K562 (cell line): Measurements from ENCODE around the gene USHBP1. TPM values are rescaled to one million over a fixed set of nuclear protein-coding genes. Genes with fewer than 3 reads are reported as not detected.

Experiments
- BRD4 ChIP-seq: fragments of 200-600 bp; sonication (generic); IDR thresholded peaks from 2 replicates; pipeline ENCODE4 v1.6.1; 2017; ENCODE audit warnings: inconsistent platforms
- CREM ChIP-seq: IDR thresholded peaks from 2 replicates; pipeline ENCODE4 v1.6.1; 2014; ENCODE audit warnings: antibody characterized with exemption, low read depth
- ETV5 ChIP-seq: sonication (generic); formaldehyde crosslinking; IDR thresholded peaks from 2 replicates; pipeline ENCODE4 v1.4.0; 2020; ENCODE audit warnings: low read depth, mild to moderate bottlenecking, missing genetic modification reagents
- MTA1 ChIP-seq: fragments of 450-650 bp; IDR thresholded peaks from 2 replicates; pipeline ENCODE4 v1.6.1; 2017; ENCODE audit warnings: borderline replicate concordance
- NCOA1 ChIP-seq: fragments of 450-650 bp; IDR thresholded peaks from 2 replicates; pipeline ENCODE4 v1.6.1; 2016; ENCODE audit warnings: low read depth
- NR2C1 ChIP-seq, 2 experiments: fragments of 450-650 bp; IDR thresholded peaks; 2 replicates each; pipeline ENCODE4 v1.6.1; 2017; ENCODE audit warnings: mild to moderate bottlenecking in 2 of 2, antibody characterized with exemption in 1 of 2, inconsistent platforms in 1 of 2, missing compliant biosample characterization in 1 of 2, missing genetic modification characterization in 1 of 2
- PHF8 ChIP-seq: fragments of 200-600 bp; sonication (generic); IDR thresholded peaks from 2 replicates; pipeline ENCODE4 v1.6.1; 2012; ENCODE audit warnings: mixed run types, mild to moderate bottlenecking, inconsistent platforms, low read length, moderate library complexity, borderline replicate concordance
- SIN3B ChIP-seq: fragments of 450-650 bp; IDR thresholded peaks from 2 replicates; pipeline ENCODE4 v1.6.1; 2017; ENCODE audit warnings: low read depth, mild to moderate bottlenecking, moderate library complexity
- ZNF589 ChIP-seq: fragments of 200-800 bp; sonication (Bioruptor generic); IDR thresholded peaks from 2 replicates; pipeline ENCODE4 v1.6.1; 2016; ENCODE audit warnings: low read depth, missing genetic modification characterization, missing compliant biosample characterization
- polyA plus RNA-seq, 8 experiments: library from polyadenylated mRNA; depleted of rRNA in 4 of 8; stranded (reverse) in 5 of 8; unstranded in 3 of 8; fragments of >200 nt; fragmentation: Nextera tagmentation in 2 of 8; fragmentation: Illumina TruSeq in 1 of 8; extraction: Ambion mirVana in 2 of 8; extraction: Trizol in 1 of 8; gene quantifications; 2 replicates each; pipeline versions ENCODE4 v1.2.1 to v1.2.3, GENCODE V29; 2011 to 2014; ENCODE audit warnings: inconsistent platforms in 1 of 8, missing spikeins in 1 of 8
- total RNA-seq, 7 experiments: library from RNA; depleted of rRNA in 6 of 7; stranded (reverse); fragments of >200 nt in 6 of 7; fragmentation: Illumina TruSeq in 2 of 7; extraction: Trizol in 2 of 7; gene quantifications; 2 replicates each; pipeline versions ENCODE4 v1.2.1 to v1.2.3, GENCODE V29; 2011 to 2021; ENCODE audit warnings: low replicate concordance in 1 of 7
- TF ChIP-seq, protein P1 (sequence below): fragments of 250-450 bp; sonication (Bioruptor Pico); IDR thresholded peaks from 2 replicates; pipeline ENCODE4 v1.4.0; 2020
- TF ChIP-seq, protein P2 (sequence below), 3 experiments: fragments of 200-800 bp in 1 of 3; fragments of 250-450 bp in 1 of 3; fragments of 450-650 bp in 1 of 3; sonication (Bioruptor Pico) in 1 of 3; sonication (Bioruptor generic) in 1 of 3; formaldehyde crosslinking in 1 of 3; IDR thresholded peaks; 2 replicates each; pipeline versions ENCODE4 v1.6.1 to v1.8.0; 2016 to 2022; ENCODE audit warnings: mild to moderate bottlenecking in 2 of 3, missing genetic modification characterization in 2 of 3, missing compliant biosample characterization in 1 of 3, moderate library complexity in 1 of 3
- TF ChIP-seq, protein P3 (sequence below), 2 experiments: fragments of 450-650 bp in 1 of 2; sonication (generic) in 1 of 2; formaldehyde crosslinking in 1 of 2; IDR thresholded peaks; 2 replicates each; pipeline versions ENCODE4 v1.7.1 to v1.9.0; 2016 to 2022; ENCODE audit warnings: inconsistent platforms in 1 of 2, mild to moderate bottlenecking in 1 of 2, missing genetic modification reagents in 1 of 2

Gene USHBP1
- total and polyA plus RNA-seq, 9 of the 15 experiments (the other 6 are each of a cell fraction or from before 2014, with no cell fraction given), result 0.03 to 0.10 (median 0.05) TPM; not detected in 5

DNA sequence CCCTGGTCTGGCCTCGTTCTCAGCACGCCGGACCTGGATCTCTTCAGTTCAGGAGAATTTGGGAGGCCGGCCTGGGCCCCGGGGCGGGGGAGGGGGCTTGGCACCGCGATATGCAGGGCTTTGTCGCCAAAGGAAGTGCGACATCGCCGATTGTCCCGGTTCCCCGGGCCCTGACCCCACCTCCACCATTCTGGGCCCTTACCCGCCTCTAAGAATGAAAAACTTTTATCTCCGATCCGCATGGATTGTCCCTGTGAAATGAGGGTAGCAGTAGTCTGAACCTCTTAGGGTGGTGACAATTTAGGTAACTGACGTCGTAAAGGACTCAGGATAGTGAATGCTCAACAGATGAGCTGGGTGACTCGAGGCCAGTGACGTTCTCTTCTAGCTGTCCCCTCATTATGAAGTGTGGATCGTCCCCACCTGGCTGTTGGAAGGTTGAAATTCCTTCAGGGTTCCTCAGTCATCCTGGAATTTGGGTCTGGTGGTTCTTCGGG, 45.5 kb upstream of the USHBP1 start (continued):
- TF ChIP-seq, protein P1, sequence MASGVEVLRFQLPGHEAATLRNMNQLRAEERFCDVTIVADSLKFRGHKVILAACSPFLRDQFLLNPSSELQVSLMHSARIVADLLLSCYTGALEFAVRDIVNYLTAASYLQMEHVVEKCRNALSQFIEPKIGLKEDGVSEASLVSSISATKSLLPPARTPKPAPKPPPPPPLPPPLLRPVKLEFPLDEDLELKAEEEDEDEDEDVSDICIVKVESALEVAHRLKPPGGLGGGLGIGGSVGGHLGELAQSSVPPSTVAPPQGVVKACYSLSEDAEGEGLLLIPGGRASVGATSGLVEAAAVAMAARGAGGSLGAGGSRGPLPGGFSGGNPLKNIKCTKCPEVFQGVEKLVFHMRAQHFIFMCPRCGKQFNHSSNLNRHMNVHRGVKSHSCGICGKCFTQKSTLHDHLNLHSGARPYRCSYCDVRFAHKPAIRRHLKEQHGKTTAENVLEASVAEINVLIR (CRISPR knock-in tag), result peak; percentile 66; the same call in 1 of the 2 replicates
- TF ChIP-seq, protein P2, sequence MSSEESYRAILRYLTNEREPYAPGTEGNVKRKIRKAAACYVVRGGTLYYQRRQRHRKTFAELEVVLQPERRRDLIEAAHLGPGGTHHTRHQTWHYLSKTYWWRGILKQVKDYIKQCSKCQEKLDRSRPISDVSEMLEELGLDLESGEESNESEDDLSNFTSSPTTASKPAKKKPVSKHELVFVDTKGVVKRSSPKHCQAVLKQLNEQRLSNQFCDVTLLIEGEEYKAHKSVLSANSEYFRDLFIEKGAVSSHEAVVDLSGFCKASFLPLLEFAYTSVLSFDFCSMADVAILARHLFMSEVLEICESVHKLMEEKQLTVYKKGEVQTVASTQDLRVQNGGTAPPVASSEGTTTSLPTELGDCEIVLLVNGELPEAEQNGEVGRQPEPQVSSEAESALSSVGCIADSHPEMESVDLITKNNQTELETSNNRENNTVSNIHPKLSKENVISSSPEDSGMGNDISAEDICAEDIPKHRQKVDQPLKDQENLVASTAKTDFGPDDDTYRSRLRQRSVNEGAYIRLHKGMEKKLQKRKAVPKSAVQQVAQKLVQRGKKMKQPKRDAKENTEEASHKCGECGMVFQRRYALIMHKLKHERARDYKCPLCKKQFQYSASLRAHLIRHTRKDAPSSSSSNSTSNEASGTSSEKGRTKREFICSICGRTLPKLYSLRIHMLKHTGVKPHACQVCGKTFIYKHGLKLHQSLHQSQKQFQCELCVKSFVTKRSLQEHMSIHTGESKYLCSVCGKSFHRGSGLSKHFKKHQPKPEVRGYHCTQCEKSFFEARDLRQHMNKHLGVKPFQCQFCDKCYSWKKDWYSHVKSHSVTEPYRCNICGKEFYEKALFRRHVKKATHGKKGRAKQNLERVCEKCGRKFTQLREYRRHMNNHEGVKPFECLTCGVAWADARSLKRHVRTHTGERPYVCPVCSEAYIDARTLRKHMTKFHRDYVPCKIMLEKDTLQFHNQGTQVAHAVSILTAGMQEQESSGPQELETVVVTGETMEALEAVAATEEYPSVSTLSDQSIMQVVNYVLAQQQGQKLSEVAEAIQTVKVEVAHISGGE (CRISPR knock-in tag; IDR thresholded peaks at IDR 0.05), result peak in 2 of 3 experiments; percentile 79 to 97; a peak in 4 of 6 replicates
- peak; percentile 88 for TF ChIP-seq CREM
- TF ChIP-seq MTA1, result peak; percentile 80; the same call in 1 of the 2 replicates
- TF ChIP-seq, protein P3, sequence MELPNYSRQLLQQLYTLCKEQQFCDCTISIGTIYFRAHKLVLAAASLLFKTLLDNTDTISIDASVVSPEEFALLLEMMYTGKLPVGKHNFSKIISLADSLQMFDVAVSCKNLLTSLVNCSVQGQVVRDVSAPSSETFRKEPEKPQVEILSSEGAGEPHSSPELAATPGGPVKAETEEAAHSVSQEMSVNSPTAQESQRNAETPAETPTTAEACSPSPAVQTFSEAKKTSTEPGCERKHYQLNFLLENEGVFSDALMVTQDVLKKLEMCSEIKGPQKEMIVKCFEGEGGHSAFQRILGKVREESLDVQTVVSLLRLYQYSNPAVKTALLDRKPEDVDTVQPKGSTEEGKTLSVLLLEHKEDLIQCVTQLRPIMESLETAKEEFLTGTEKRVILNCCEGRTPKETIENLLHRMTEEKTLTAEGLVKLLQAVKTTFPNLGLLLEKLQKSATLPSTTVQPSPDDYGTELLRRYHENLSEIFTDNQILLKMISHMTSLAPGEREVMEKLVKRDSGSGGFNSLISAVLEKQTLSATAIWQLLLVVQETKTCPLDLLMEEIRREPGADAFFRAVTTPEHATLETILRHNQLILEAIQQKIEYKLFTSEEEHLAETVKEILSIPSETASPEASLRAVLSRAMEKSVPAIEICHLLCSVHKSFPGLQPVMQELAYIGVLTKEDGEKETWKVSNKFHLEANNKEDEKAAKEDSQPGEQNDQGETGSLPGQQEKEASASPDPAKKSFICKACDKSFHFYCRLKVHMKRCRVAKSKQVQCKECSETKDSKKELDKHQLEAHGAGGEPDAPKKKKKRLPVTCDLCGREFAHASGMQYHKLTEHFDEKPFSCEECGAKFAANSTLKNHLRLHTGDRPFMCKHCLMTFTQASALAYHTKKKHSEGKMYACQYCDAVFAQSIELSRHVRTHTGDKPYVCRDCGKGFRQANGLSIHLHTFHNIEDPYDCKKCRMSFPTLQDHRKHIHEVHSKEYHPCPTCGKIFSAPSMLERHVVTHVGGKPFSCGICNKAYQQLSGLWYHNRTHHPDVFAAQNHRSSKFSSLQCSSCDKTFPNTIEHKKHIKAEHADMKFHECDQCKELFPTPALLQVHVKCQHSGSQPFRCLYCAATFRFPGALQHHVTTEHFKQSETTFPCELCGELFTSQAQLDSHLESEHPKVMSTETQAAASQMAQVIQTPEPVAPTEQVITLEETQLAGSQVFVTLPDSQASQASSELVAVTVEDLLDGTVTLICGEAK (IDR thresholded peaks at IDR 0.05), result peak; percentile 90
- TF ChIP-seq, protein P3 (CRISPR knock-in tag; IDR thresholded peaks at IDR 0.05), result no peak
- peak; percentile 96; the same call in 1 of the 2 replicates for TF ChIP-seq NR2C1 (IDR thresholded peaks at IDR 0.05)
- TF ChIP-seq NR2C1 (tag; IDR thresholded peaks at IDR 0.05), result no peak; the same call in none of the 2 replicates
- 0 out of 2 replicates have a peak, but pooled peaks have one; percentile 40 for TF ChIP-seq BRD4
- TF ChIP-seq NCOA1, result peak; percentile 72
- TF ChIP-seq SIN3B, result peak; percentile 11; the same call in 1 of the 2 replicates
- TF ChIP-seq ZNF589, result 0 out of 2 replicates have a peak, but pooled peaks have one; percentile 31
- no peak for TF ChIP-seq ETV5 (CRISPR knock-in tag)
- 0 out of 2 replicates have a peak, but pooled peaks have one; percentile 23 for TF ChIP-seq PHF8
